Islet precursor cell (in vitro differentiated cells): ENCODE measurements around the gene OR8G5.

Experiments used
- DNase-seq: peaks from one replicate; pipeline ENCODE4 v3.0.0-alpha.2; 2018

OR8G5 gene

GRCh38 chr11:124294687-124295086 is 38.5 kb downstream of the OR8G5 start:
- no peak for DNase-seq

- no peak for DNase-seq
Observed at GRCh38 chr11:124296016-124296415, 39.8 kb downstream of the OR8G5 start.

GRCh38 chr11:124297921-124298320 is 41.7 kb downstream of the OR8G5 start:
- no peak for DNase-seq

- DNase-seq: no peak
Observed at GRCh38 chr11:124301548-124301947, 45.4 kb downstream of the OR8G5 start.

GRCh38 chr11:124302347-124303125 is 46.4 kb downstream of the OR8G5 start:
- no peak for DNase-seq

GRCh38 chr11:124307093-124307492 is 50.9 kb downstream of the OR8G5 start:
- DNase-seq: no peak

- DNase-seq: no peak
Observed at GRCh38 chr11:124310721-124311120, 54.5 kb downstream of the OR8G5 start.

- DNase-seq: no peak
Observed at GRCh38 chr11:124311269-124311668, 55.1 kb downstream of the OR8G5 start.

GRCh38 chr11:124311670-124312069 is 55.5 kb downstream of the OR8G5 start:
- DNase-seq: no peak

GRCh38 chr11:124313131-124313530 is 57.0 kb downstream of the OR8G5 start:
- DNase-seq: no peak

GRCh38 chr11:124313849-124314248 is 57.7 kb downstream of the OR8G5 start, which contains the start of gene OR8D1:
Gene OR8D1, minus strand, starts transcription at chr11:124313949. Its CDS starts 3,183 bp downstream, at chr11:124310766.
- DNase-seq: no peak

GRCh38 chr11:124315052-124315451 is 58.9 kb downstream of the OR8G5 start:
- DNase-seq: no peak
